HG03439 (cell line): ENCODE measurements around the gene SLC4A4.
A peak's percentile ranks its signal among the peaks of the same experiment; 100 is the strongest.

Experiments
- ATAC-seq: cut with Tn5 transposase; IDR thresholded peaks from one replicate; pipeline ENCODE4 v1.9.1; 2021; ENCODE audit warnings: mild to moderate bottlenecking, moderate library complexity; ENCODE audit not compliant: unreplicated experiment

Gene SLC4A4

DNA sequence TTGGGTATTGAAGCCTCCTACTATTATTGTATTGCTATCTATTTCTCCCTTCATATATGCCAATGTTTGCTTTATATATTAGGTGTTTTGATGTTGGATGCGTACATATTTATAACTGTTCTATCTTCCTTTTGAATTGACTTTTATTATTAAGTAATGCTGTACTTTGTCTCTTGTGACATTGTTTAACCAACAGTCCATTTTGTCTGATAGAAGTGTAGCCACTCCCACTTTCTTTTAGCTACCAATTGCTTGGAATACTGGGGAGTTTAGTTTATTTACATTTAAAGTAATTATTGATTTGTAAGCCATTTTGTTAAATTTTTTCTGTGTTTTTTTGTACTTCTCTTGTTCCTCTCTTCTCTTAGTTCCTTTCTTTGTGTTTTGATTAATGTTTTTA lies 249.2 kb downstream of the SLC4A4 start:
- ATAC-seq = no peak

DNA sequence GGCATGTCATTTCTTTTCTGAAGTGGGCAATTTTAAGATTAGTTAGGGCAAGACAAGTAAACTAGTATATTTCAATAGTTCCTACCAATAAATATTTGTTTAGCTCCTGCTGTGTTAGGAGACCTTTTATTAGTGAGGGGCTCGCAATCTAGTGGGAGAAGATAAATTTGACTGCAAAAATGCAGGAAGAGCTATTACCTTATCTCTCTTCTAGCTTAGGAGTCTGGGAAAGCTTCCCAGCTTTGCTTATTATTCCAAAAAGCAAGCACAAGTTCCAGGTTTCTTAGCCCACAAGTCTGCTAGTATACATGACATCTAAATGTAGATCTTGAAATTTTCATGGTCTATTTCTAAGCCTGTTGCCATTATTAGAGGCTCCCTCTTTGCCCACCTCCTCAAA lies 254.0 kb downstream of the SLC4A4 start:
- ATAC-seq = no peak

DNA sequence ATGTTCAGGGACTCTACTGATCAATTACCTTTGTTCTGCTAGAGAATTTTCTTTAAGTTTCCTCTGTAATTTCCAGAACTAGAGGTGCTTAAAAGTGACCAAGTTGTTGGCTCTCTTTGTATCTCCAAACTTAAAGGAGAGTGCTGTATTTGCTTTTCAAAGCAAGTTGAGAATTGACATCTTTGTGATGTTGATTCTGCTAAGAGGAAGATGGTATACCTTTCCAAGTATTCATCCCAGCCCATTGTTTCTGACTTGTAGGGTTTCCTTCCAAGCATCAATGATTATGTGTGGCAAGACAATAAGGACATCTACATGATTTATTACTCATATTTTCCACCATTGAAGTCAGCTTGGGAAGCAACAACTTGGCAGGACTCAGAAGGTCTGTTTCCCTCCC lies 254.5 kb downstream of the SLC4A4 start:
- ATAC-seq = no peak

DNA sequence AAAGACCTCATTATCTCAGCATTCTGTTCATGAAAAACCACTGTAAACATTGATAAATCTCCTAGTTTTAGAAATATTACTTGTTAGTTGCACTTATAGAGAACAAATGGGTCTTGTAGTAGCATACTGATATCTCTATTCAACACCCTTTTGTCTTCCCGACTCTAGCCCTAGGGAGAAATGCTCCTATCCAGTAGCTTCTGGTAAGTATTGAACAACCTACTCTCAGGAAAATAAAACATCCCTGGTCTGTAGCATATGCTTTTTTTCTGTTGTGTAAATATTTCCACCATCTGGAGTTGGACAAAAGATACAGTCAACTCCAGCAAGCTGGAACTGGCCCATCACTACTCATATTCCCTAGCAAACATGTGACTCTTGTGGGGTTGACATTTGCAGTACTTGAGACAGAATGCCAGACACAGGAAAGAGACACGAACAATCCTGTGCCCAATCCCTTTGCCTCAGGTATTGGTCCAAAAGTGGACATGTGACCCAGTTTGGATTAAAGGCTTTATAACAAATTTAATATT lies 256.8 kb downstream of the SLC4A4 start:
- ATAC-seq = no peak

DNA sequence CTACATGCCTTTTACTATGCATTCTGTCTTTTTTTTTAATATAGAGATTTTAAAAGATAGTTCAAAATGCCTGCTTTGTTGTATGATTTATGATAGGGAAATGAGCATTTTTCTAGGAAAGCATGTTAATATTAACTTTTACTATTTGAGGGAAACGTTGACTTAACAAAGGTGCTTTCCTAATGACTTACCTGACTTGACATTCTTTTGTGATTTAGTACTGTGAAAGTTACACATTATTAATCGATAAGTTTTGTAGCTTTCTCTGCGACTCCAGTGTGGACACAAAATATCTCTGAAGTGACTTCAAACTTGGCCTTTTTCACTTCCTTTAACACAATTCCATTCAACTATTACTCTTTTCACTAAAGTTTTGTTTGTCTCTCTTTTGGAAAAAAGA lies 260.8 kb downstream of the SLC4A4 start:
- no peak for ATAC-seq

DNA sequence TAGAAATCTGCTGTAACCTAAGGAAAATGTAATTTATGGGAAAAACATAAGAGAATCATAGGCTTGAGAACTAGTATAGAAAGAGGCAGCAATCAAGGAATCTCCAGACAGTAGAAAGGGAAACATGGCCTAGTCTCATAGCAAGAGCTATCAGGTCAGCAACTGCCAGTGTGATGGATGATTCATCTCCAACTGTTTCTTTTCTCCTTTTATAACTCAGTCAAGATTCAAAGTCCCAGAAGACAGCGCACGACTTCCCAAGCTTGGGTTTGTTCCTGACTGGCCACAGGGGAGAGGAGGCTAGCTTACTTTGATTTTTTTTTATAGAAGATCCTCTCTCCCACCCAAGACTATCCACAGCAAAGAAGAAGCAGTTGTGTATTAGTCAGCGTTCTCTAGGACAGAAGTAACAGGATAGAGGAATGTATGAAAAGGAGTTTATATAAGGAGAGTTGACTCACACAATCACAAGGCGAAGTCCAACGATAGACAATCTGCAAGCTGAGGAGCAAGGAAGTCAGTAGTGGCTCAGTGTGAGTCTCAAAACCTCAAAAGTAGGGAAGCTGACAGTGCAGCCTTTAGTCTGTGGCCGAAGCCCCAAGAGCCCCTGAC lies 263.6 kb downstream of the SLC4A4 start:
- no peak for ATAC-seq

DNA sequence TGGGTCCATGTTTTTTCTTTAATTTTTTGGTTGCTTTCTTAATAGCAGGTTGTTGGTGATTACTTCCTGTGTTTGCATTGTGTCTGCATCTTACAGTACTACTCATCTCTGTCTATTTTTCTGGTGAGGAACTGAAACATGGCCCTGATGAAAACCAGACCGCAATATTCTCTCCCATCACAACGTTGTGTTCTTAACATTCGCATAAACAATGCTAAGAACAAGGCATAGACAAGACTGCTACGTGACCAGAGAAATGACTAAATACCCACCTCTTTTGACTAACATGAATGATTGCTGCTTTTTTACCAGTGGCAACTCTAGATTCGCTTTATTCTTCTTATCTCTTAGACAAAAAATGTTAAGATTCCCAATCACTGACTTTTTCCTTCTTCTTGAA lies 266.0 kb downstream of the SLC4A4 start:
- peak; percentile 99 for ATAC-seq

DNA sequence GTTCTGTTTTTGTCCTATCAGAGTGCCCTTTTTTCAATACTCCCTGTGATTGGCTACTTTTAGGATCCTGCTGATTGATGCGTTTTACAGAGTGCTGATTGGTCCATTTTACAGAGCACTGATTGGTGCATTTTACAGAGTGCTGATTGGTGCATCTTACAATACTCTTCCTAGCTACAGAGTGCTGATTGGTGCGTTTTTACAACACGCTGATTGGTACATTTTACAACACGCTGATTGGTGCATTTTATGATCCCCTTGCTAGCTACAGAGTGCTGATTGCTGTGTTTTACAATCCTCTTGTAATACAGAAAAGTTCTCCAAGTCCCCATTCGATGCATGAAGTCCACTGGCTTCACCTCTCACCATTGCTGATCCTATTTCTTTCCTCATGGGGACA lies 268.3 kb downstream of the SLC4A4 start:
- no peak for ATAC-seq

DNA sequence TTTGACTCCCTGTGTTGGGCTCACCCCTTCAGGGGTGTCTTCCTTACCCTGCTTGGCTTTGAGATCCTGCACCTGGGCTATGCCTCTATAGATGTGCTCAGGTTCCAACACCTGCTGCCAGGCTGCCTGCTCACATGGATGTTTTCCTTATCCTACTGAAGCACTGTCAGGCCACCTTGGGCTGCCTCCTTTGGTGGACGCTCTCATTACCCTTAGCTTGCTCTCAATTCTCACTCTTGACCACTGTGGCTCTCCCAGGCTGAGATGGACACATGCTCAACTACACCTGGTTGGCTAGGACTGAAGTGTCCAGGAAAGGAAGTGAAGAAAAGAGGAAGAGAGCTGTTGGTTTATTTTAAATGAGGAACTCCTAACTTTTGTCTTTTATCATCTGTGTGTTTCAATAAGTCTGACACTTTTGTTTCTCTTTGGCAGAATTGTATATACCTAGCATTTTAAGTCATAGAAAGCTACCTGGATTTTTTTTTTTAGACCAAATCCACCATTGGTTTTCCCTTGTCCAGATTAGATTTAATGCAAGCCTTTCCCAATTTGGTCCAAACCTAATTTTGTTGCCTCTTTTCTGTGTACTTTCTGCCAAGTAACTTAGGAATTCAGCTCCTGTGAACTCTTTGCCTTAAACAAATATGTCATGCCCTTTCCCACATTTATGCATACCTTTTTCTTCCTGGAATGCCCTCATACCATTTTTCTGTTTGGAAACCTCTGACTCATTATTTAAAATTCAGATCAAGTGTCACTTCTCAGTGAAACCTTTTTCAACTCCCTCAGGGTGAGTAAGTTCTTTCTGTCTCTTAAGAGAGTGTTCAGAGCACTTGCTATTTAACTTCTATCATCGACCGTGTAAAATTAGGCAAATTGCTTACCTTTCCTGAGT lies 269.2 kb downstream of the SLC4A4 start:
- no peak for ATAC-seq

DNA sequence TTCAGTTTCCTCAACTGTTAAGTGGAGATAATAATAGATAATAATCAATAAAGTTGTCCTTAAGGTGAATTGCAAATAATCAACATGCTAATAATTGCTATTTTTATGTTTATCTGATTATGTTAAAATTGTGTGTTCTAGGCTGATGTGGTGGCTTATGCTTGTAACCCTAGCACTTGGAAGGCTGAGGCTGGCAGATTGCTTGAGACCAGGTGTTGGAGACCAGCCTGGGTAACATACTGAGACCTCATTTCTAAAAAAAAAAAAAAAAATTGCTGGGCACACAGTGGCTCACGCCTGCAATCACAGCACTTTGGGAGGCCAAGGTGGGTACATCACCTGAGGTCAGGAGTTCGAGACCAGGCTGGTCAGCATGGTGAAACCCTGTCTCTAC lies 269.9 kb downstream of the SLC4A4 start:
- no peak for ATAC-seq

DNA sequence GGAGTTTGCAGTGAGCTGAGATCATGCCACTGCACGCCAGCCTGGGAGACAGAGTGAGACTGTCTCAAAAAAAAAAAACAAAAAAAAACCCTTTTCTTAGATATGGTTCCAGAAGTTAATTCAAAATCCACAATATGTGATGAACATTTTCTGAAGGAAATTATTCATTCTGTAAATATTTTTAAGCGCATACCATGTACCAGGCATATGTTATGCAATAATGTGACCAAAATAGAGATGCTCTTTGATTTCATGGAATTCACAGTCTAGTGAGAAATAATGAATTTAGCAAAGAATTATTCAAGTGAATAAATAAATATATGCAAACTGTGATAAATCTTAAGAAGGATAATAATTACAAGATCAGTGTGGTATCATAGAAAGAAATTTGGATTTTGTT lies 270.3 kb downstream of the SLC4A4 start:
- no peak for ATAC-seq

DNA sequence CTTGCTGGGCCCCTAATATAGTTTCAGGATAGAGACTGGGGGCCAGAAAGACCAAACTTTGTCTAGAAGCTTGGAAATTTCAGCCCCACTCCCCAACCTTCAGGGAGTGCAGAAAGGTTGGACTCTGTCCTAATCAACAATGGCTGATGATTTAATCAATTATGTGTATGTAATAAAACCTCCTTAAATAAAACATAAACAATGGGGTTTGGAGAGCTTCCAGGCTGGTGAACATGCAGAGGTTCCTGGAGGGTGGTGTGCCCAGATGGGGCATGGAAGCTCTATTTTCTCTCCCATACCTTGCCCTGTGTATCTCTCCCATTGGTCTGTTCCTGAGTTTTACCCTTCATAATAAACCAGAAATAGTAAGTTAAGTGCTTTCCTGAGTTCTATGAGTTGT lies 270.8 kb downstream of the SLC4A4 start:
- ATAC-seq = no peak

DNA sequence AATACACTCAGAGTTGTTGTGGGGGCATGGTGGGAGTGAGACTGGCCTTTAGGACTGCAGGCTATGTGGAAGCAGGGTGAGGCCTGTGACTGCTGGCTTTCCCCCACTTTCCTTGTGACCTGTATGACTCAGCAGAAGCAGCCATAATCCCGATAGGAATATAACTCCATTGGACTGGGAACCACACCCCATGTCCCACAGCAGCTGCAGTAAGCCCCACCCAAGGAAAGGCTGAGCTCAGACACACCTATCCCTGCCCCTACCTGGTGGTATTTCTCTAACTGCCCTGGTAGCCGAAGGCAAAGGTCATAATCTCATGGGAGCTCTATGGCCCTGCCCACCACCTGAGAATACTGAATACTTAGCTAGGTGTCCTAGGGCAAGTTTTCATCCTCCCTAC lies 275.8 kb downstream of the SLC4A4 start:
- ATAC-seq = no peak

DNA sequence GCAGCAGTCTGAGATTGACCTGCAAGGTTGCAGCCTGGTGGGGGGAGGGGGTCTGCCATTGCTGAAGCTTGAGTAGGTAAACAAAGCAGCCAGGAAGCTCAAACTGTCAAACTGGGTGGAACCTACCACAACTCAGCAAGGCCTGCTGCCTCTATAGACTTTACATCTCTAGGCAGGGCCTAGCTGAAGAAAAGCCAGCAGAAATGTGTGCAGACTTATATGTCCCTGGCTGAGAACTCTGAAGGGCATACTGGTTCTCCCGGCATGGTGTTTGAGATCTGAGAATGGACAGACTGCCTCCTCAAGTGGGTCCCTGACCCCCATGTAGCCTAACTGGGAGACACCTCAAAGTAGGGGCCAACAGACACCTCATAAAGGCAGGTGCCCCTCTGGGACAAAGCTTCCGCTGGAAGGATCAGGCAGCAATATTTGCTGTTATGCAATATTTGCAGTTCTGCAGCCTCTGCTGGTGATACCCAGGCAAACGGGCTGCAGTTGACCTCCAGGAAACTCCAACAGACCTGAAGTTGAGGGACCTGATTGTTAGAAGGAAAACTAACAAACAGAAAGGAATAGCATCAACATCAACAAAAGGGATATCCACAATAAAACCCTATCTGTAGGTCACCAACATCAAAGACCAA lies 277.5 kb downstream of the SLC4A4 start:
- no peak for ATAC-seq
